ENCODE results near the gene HCN1. TPM values are rescaled to one million over a fixed set of nuclear protein-coding genes. Genes with fewer than 3 reads are reported as not detected.

Gene HCN1
- total and polyA plus RNA-seq, 2 of the 4 experiments (the other 2 are of a cell fraction), result not detected

DNA sequence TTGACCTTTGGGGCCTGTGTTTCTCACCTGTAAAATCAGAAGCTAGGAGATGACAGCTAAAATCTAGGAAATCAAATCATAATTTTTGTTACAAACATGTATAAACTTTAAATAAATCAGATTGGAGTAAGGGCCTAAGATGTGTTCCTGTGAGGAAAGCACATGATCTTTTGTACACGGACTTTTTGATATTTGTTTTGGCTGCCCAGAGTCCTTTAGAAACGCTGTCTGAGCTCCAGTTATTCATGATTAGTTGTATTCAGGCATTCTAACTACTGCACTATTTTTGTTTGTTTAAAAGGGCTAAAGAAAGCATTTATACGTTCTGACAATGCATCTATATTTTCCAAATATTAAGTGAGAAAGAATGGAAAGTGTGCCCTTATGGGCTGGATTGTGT, 94.8 kb downstream of the HCN1 start:
- Histone ChIP-seq H3K9ac (ENCODE audit: low read depth, low read length) (no peak overlapping the region), H3K18ac (ENCODE audit: low read depth, low read length) (no peak overlapping the region), H2AK9ac (replicated peaks; ENCODE audit: low read depth, low read length, poor library complexity) (no peak overlapping the region), H2AK5ac (ENCODE audit: low read depth, low read length) (no peak overlapping the region), H3K14ac (replicated peaks; ENCODE audit: low read depth, low read length) (no peak overlapping the region), H2BK20ac (ENCODE audit: low read depth, low read length) (no peak overlapping the region), H3K79me1 (ENCODE audit: low read depth in 1 of 2, low read length in 2 of 2) (no peaks in the 10 kb centered on the region), H3K9me3 (ENCODE audit: control insufficient read depth, insufficient read depth, low read length) (peaks cover 4% of the 10 kb centered on the region; the same call in 1 of the 2 replicates), H4K91ac (ENCODE audit: insufficient read depth, low read depth, low read length) (no peak overlapping the region), H3K23ac (ENCODE audit: low read depth, low read length) (no peak overlapping the region), H3K27me3 (ENCODE audit: control insufficient read depth, insufficient read depth, low read length) (no peaks in the 10 kb centered on the region), H3K36me3 (ENCODE audit: control insufficient read depth, insufficient read depth, low read length) (no peaks in the 10 kb centered on the region), H3K56ac (ENCODE audit: extremely low read depth, insufficient read depth, low read length) (no peak overlapping the region), H4K20me1 (ENCODE audit: insufficient read depth, low read length) (no peaks in the 10 kb centered on the region), H2AFZ (replicated peaks; ENCODE audit: low read length, poor library complexity) (no peak overlapping the region), H2BK15ac (ENCODE audit: low read depth, low read length) (no peak overlapping the region), H3K27ac (ENCODE audit: insufficient read depth, low read length) (no peak overlapping the region), H2BK120ac (ENCODE audit: low read depth, low read length) (no peak overlapping the region), H3K4me1 (ENCODE audit: control insufficient read depth, insufficient read depth, low read length) (no peaks in the 10 kb centered on the region), H3K4me3 (ENCODE audit: insufficient read depth, low read depth, low read length) (no peak overlapping the region), H3K9me1 (ENCODE audit: insufficient read depth, low read length) (no peaks in the 10 kb centered on the region), H4K5ac (ENCODE audit: low read depth, low read length) (no peak overlapping the region), H4K8ac (ENCODE audit: low read depth in 2 of 2, low read length in 2 of 2) (no peak overlapping the region), H3K4ac (ENCODE audit: low read depth, low read length) (no peak overlapping the region), H3K4me2 (ENCODE audit: low read depth, low read length) (no peak overlapping the region), H2BK5ac (ENCODE audit: low read depth, low read length, poor library complexity, severe bottlenecking) (no peak overlapping the region)
- in situ Hi-C loops (cut with MboI; ENCODE audit: low sequenced_read_pairs) (no loop called here), intact Hi-C loops (cut with micrococcal nuclease) (no loop called here), dilution Hi-C loops (cut with HindIII; ENCODE audit: low sequenced_read_pairs, unreplicated experiment) (no loop called here)
- DNase-seq (no peak), ATAC-seq (ENCODE audit: low read depth) (no peak)
- ChIA-PET POLR2A (ENCODE audit: unreplicated experiment) (no interaction called here), CTCF (no interaction called here)
- WGBS, 2 experiments (ENCODE audit: extremely low coverage in 2 of 2, insufficient read length in 1 of 2), result no CpG with 5 or more reads among the region's 3 CpGs
- TF ChIP-seq, protein P1, sequence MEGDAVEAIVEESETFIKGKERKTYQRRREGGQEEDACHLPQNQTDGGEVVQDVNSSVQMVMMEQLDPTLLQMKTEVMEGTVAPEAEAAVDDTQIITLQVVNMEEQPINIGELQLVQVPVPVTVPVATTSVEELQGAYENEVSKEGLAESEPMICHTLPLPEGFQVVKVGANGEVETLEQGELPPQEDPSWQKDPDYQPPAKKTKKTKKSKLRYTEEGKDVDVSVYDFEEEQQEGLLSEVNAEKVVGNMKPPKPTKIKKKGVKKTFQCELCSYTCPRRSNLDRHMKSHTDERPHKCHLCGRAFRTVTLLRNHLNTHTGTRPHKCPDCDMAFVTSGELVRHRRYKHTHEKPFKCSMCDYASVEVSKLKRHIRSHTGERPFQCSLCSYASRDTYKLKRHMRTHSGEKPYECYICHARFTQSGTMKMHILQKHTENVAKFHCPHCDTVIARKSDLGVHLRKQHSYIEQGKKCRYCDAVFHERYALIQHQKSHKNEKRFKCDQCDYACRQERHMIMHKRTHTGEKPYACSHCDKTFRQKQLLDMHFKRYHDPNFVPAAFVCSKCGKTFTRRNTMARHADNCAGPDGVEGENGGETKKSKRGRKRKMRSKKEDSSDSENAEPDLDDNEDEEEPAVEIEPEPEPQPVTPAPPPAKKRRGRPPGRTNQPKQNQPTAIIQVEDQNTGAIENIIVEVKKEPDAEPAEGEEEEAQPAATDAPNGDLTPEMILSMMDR (conservative IDR thresholded peaks at IDR 0.05; ENCODE audit: low read depth, low read length), result no peak
- TF ChIP-seq NFE2L2 (IDR thresholded peaks at IDR 0.05; ENCODE audit: low read depth, low read length) (no peak), POLR2A (IDR thresholded peaks at IDR 0.05; ENCODE audit: low read depth, low read length) (no peak), RAD21 (IDR thresholded peaks at IDR 0.05; ENCODE audit: low read length) (no peak), FOS (IDR thresholded peaks at IDR 0.05; ENCODE audit: low read depth, low read length) (no peak)
- TF ChIP-seq, protein P2, sequence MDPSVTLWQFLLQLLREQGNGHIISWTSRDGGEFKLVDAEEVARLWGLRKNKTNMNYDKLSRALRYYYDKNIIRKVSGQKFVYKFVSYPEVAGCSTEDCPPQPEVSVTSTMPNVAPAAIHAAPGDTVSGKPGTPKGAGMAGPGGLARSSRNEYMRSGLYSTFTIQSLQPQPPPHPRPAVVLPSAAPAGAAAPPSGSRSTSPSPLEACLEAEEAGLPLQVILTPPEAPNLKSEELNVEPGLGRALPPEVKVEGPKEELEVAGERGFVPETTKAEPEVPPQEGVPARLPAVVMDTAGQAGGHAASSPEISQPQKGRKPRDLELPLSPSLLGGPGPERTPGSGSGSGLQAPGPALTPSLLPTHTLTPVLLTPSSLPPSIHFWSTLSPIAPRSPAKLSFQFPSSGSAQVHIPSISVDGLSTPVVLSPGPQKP (IDR thresholded peaks at IDR 0.05; ENCODE audit: borderline replicate concordance, low read depth, low read length), result no peak
- TF ChIP-seq, protein P3, sequence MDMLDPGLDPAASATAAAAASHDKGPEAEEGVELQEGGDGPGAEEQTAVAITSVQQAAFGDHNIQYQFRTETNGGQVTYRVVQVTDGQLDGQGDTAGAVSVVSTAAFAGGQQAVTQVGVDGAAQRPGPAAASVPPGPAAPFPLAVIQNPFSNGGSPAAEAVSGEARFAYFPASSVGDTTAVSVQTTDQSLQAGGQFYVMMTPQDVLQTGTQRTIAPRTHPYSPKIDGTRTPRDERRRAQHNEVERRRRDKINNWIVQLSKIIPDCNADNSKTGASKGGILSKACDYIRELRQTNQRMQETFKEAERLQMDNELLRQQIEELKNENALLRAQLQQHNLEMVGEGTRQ (IDR thresholded peaks at IDR 0.05; ENCODE audit: low read depth, low read length), result no peak
- BruUV-seq (replicated peaks), result no TSS peak

All from IMR-90 (cell line).